ENCODE data around the gene KAZN. TPM values are rescaled to one million over a fixed set of nuclear protein-coding genes. Genes with fewer than 3 reads are reported as not detected.

KAZN gene
- polyA plus RNA-seq, 2 of the 4 experiments (the other 2 are of a cell fraction) = 1.3 to 1.9 TPM

DNA sequence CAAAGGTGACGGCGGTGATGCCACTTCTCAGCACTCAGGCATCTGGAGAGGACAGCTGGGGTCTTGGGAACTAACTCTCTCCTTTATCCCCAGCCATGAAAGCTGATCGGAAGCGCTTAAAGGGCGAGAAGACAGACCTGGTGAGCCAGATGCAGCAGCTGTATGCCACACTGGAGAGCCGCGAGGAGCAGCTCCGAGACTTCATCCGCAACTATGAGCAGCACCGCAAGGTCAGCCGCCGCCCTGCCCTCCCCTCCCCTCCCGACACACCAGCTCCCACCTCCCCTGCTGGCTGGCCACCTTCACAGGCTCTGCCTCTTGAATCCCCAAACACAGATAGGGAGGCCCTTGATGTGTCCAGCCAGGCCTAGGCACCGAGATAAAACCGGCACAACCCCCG is 436.2 kb downstream of the KAZN start:
- no peak overlapping the region for H3K4me3 ChIP-seq
- WGBS (ENCODE audit: missing lambda C conversion rate) = 92% methylated on average over 7 of the region's 16 CpGs
- no peaks in the 10 kb centered on the region for H3K4me1 ChIP-seq
- ATAC-seq = no peak
- TF ChIP-seq CHD2 (IDR thresholded peaks at IDR 0.05; ENCODE audit: low read length, partially characterized antibody) (no peak), HEYL (CRISPR knock-in tag; IDR thresholded peaks at IDR 0.05) (no peak), TFCP2L1 (CRISPR knock-in tag; IDR thresholded peaks at IDR 0.05) (no peak), FOXS1 (CRISPR knock-in tag; IDR thresholded peaks at IDR 0.05) (no peak), NR3C1 (IDR thresholded peaks at IDR 0.05) (no peak), CBX8 (IDR thresholded peaks at IDR 0.05) (no peak), POLR2A (IDR thresholded peaks at IDR 0.05; ENCODE audit: low read length) (no peak), KDM5A (IDR thresholded peaks at IDR 0.05) (no peak), PHF8 (IDR thresholded peaks at IDR 0.05; ENCODE audit: borderline replicate concordance, low read depth) (no peak), HOXB5 (CRISPR knock-in tag; IDR thresholded peaks at IDR 0.05) (no peak), HOXB13 (CRISPR knock-in tag; IDR thresholded peaks at IDR 0.05; ENCODE audit: low read depth) (no peak), NFE2L2 (conservative IDR thresholded peaks at IDR 0.05; ENCODE audit: low read length) (no peak), ZC3H11A (IDR thresholded peaks at IDR 0.05) (no peak), EP300 (IDR thresholded peaks at IDR 0.05) (no peak), RCOR1 (IDR thresholded peaks at IDR 0.05; ENCODE audit: low read depth, low read length) (no peak)
- TF ChIP-seq, protein P1, sequence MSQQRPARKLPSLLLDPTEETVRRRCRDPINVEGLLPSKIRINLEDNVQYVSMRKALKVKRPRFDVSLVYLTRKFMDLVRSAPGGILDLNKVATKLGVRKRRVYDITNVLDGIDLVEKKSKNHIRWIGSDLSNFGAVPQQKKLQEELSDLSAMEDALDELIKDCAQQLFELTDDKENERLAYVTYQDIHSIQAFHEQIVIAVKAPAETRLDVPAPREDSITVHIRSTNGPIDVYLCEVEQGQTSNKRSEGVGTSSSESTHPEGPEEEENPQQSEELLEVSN (IDR thresholded peaks at IDR 0.05; ENCODE audit: borderline replicate concordance, low read depth) = no peak
- TF ChIP-seq, protein P2, sequence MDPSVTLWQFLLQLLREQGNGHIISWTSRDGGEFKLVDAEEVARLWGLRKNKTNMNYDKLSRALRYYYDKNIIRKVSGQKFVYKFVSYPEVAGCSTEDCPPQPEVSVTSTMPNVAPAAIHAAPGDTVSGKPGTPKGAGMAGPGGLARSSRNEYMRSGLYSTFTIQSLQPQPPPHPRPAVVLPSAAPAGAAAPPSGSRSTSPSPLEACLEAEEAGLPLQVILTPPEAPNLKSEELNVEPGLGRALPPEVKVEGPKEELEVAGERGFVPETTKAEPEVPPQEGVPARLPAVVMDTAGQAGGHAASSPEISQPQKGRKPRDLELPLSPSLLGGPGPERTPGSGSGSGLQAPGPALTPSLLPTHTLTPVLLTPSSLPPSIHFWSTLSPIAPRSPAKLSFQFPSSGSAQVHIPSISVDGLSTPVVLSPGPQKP (IDR thresholded peaks at IDR 0.05; ENCODE audit: low read depth, low read length) = no peak
- TF ChIP-seq, protein P3, sequence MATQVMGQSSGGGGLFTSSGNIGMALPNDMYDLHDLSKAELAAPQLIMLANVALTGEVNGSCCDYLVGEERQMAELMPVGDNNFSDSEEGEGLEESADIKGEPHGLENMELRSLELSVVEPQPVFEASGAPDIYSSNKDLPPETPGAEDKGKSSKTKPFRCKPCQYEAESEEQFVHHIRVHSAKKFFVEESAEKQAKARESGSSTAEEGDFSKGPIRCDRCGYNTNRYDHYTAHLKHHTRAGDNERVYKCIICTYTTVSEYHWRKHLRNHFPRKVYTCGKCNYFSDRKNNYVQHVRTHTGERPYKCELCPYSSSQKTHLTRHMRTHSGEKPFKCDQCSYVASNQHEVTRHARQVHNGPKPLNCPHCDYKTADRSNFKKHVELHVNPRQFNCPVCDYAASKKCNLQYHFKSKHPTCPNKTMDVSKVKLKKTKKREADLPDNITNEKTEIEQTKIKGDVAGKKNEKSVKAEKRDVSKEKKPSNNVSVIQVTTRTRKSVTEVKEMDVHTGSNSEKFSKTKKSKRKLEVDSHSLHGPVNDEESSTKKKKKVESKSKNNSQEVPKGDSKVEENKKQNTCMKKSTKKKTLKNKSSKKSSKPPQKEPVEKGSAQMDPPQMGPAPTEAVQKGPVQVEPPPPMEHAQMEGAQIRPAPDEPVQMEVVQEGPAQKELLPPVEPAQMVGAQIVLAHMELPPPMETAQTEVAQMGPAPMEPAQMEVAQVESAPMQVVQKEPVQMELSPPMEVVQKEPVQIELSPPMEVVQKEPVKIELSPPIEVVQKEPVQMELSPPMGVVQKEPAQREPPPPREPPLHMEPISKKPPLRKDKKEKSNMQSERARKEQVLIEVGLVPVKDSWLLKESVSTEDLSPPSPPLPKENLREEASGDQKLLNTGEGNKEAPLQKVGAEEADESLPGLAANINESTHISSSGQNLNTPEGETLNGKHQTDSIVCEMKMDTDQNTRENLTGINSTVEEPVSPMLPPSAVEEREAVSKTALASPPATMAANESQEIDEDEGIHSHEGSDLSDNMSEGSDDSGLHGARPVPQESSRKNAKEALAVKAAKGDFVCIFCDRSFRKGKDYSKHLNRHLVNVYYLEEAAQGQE (IDR thresholded peaks at IDR 0.05) = no peak
- H3K9me3 ChIP-seq = no peaks in the 10 kb centered on the region
- DNase-seq (ENCODE audit: low read depth in 1 of 2, low spot score in 1 of 2) = no peak
- FAIRE-seq = no peak
- ChIA-PET CTCF (interaction anchor here (3.6 kb wide), 1 partner anchor 12 kb away, joined by 12 read pairs; no protein-coding TSS in a partner anchor), POLR2A (no interaction called here)
- no peak overlapping the region for H3K4me2 ChIP-seq
- H3K27ac ChIP-seq = no peak overlapping the region

DNA sequence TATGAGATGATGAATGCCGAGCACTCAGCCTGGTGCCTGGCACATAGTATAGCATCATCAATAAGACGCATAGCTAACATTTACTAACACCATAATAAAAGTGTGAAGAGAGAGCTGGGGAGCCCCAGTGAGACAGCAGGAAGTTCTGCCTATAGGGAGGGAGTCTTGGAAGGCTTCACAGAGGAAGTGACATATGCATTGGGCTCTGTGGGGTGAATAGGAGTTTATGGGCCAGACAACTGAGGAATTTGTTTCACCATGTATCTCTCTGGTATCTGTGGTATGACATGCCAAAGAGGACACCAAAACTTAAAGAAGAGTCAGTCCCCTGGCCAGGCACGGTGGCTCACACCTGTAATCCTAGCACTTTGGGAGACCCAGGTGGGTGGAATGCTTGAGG is 436.8 kb downstream of the KAZN start:
- TF ChIP-seq, protein P4, sequence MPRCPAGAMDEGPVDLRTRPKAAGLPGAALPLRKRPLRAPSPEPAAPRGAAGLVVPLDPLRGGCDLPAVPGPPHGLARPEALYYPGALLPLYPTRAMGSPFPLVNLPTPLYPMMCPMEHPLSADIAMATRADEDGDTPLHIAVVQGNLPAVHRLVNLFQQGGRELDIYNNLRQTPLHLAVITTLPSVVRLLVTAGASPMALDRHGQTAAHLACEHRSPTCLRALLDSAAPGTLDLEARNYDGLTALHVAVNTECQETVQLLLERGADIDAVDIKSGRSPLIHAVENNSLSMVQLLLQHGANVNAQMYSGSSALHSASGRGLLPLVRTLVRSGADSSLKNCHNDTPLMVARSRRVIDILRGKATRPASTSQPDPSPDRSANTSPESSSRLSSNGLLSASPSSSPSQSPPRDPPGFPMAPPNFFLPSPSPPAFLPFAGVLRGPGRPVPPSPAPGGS (IDR thresholded peaks at IDR 0.05) = no peak
- TF ChIP-seq RNF2 (IDR thresholded peaks at IDR 0.05; ENCODE audit: borderline replicate concordance, low read depth) = no peak
- no peak for TF ChIP-seq FOXS1 (CRISPR knock-in tag; IDR thresholded peaks at IDR 0.05)
- TF ChIP-seq, protein P5, sequence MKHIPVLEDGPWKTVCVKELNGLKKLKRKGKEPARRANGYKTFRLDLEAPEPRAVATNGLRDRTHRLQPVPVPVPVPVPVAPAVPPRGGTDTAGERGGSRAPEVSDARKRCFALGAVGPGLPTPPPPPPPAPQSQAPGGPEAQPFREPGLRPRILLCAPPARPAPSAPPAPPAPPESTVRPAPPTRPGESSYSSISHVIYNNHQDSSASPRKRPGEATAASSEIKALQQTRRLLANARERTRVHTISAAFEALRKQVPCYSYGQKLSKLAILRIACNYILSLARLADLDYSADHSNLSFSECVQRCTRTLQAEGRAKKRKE (CRISPR knock-in tag; IDR thresholded peaks at IDR 0.05; ENCODE audit: low read depth) = no peak
- TF ChIP-seq RCOR1 (IDR thresholded peaks at IDR 0.05; ENCODE audit: low read depth, low read length) = no peak
- TF ChIP-seq, protein P6, sequence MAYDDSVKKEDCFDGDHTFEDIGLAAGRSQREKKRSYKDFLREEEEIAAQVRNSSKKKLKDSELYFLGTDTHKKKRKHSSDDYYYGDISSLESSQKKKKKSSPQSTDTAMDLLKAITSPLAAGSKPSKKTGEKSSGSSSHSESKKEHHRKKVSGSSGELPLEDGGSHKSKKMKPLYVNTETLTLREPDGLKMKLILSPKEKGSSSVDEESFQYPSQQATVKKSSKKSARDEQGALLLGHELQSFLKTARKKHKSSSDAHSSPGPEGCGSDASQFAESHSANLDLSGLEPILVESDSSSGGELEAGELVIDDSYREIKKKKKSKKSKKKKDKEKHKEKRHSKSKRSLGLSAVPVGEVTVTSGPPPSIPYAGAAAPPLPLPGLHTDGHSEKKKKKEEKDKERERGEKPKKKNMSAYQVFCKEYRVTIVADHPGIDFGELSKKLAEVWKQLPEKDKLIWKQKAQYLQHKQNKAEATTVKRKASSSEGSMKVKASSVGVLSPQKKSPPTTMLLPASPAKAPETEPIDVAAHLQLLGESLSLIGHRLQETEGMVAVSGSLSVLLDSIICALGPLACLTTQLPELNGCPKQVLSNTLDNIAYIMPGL (CRISPR knock-in tag; IDR thresholded peaks at IDR 0.05; ENCODE audit: borderline replicate concordance) = no peak
- TF ChIP-seq EP300 (IDR thresholded peaks at IDR 0.05) = no peak
- TF ChIP-seq GATA3 (IDR thresholded peaks at IDR 0.05; ENCODE audit: borderline replicate concordance) = no peak
- H3K4me3 ChIP-seq = no peak overlapping the region
- ATAC-seq (no peak), FAIRE-seq (no peak), DNase-seq (ENCODE audit: low read depth in 1 of 2, low spot score in 1 of 2) (no peak)
- no peak overlapping the region for H3K27ac ChIP-seq
- no peak overlapping the region for H3K4me2 ChIP-seq
- 67% methylated on average over 3 of the region's 3 CpGs for WGBS (ENCODE audit: missing lambda C conversion rate)
- ChIA-PET POLR2A (no interaction called here), CTCF (interaction anchor here (3.6 kb wide), 1 partner anchor 12 kb away, joined by 12 read pairs; no protein-coding TSS in a partner anchor)
- no peaks in the 10 kb centered on the region for H3K9me3 ChIP-seq
- no peaks in the 10 kb centered on the region for H3K4me1 ChIP-seq

Data from A549 (cell line).